GM19452 (cell line): ENCODE results near the gene SERPINH1.

Experiments
- ATAC-seq: cut with Tn5 transposase; IDR thresholded peaks from one replicate; pipeline ENCODE4 v1.9.1; 2021; ENCODE audit not compliant: unreplicated experiment

SERPINH1 gene

DNA sequence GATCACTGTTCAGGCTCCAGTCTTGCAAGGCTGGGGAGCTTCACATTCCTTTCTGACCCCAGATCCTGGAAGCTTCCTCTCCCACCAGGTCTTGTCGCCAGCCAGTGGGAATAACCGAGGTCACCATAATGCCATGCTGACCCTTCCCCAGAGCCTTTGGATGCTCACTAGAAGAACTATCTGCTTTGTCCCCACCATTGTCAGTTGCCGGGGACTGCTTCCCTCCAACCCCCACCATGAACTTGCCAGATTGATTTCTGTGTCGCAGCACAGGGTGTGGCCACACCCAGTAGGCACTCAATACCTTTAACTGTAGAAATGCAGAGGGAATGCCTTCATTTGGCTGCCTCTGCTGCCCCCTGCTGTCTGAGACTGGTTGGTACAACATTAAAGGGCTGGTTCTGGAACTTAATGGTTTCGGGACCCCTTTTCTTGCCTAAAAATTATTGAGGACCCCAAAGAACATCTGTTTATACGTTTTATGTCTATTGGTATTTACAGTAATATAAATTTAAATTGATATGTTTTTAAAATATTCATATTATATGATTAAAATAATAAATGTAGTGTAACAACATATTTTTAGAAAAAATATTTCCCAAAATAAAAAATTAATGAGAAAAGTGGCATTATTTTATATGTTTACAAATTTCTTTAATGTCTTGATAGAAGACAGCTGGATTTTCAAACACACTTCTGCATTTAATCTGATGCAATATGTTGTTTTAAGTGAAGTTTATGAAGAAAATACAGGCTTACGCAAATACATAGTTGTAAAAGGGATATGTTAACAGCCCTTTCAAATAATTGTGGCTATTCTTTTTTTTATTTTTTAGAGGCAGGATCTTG is 29.6 kb upstream of the SERPINH1 start:
- ATAC-seq: no peak

DNA sequence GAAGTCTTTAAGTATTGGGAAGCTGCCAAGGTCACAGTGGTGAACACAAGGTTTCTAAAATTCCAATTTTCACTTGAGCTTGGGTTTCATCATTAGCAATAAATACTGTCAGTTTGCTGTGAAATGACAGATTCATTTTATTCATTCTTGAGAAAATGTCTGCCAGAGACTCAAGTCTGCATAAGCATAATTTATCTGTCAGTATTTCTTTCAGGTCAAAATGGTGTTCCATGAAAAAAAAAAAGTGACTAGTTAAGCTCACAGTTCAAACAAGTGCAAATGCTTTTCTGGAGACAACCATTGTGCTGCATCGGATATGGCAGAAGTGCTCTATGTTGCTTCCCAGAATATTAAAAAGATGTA is 28.2 kb upstream of the SERPINH1 start:
- no peak for ATAC-seq

DNA sequence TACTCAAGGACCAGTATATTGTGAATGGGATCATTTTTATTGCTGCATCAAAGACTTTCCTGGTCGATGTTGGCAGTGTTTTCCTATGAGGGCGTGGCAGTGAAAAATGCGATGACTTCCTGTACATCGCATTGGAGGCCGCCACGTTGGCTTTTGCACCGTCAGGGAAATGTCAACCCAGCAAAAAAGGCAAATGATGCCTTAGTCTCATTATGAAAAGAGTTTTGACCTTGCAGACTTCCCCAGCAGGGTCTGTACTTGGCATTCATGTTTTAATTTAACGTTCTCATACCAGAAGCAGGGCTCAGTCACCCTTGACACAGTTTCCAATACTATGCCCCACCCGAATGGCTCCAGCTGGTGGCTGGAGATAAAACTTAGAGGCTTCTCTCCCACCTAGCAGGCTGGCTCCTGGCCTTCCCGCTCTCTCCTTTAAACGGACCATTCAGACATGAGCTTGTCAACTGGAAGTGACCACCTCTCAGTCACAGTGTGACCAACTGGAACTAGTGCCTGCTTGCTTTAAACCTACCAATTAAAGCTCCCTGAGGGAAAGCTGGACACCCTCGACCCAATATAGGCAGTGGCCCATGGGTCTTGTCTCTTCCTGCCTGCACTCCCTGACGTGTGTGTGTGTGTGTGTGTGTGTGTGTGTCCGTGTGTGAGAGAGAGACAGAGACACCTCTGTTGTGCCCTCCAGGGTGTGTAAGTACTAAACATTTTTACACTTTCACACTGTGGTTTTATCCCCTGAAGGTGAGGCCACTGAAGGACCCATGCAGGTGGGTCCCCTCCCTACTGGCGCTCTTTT is 27.6 kb upstream of the SERPINH1 start:
- no peak for ATAC-seq

DNA sequence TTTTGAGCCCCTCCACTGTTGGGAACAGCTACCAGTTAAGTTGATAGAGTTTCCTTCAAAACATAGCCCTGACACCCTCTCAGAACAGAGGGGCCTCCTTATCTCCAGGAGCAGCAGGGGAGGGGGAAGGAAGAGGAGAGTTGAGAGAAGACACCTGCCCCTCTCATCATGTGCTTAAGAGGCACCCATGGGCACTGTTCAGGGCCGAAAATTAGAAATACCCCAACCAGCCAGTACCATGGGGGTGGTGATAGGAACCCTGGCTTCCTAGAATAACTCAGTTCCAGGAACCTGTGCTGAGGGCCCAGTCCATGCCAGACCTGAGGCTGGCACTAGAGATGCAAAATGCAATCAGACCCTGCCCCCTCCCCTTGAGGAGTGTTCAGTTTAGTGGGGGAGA is 27.0 kb upstream of the SERPINH1 start:
- ATAC-seq: no peak

DNA sequence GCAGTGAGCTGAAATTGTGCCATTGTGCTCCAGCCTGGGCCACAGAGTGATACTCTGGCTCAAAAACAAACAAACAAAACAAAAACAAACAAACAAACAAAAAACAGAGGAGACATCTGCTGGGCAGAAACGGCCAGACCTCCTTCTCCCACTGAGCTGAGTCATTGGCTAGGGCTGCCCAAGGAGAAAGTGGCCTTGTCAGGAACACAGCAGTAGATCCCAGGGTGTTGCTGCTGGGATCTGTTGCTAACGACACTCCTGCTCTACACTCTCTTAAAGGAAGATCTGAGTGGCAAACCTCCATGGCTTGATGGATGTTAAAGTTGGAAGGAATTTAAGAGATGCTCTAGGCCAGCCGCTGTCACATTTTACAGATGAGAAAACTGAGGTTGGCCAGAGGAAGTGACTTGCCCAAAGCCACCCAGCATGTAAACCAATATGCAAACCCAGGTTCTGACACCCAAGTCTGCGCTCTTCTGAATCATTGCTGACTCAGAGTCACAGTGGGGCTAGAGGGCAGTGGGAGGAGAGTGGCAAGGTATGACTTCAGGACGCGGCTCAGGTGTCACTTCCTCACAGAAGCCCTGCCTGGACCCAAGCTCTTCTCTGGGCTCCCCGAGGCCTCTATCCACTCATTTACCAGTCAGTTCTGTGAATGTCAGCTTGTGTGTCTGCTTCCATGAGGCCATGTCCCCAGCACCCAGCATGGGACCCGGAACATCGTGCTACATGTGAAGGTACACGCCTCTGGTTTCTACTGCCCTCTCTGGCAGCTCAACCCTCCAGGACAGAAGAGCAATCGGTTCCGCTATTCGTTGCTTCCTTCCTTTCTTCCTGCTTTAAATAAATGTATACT is 25.0 kb upstream of the SERPINH1 start:
- peak; percentile 89 for ATAC-seq

DNA sequence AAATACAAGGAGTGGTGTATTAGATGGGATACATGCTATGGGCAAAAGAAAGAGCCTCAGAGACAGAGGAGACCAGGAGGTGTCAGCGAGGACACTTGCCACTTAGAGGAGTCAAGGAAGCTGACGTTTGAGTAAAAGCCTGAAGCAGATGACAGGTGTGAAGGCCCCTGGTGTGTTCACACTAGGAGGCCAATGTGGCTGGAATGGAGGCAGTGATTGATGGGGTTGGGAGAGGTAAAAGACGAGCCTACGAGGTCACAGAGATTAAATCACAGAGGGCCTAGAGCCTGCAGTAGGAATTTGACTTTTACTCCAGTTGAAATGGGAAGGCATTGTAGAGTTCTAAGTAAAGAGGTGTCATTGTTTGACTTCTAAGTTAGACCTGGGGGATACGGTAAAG is 24.3 kb upstream of the SERPINH1 start:
- ATAC-seq: no peak

DNA sequence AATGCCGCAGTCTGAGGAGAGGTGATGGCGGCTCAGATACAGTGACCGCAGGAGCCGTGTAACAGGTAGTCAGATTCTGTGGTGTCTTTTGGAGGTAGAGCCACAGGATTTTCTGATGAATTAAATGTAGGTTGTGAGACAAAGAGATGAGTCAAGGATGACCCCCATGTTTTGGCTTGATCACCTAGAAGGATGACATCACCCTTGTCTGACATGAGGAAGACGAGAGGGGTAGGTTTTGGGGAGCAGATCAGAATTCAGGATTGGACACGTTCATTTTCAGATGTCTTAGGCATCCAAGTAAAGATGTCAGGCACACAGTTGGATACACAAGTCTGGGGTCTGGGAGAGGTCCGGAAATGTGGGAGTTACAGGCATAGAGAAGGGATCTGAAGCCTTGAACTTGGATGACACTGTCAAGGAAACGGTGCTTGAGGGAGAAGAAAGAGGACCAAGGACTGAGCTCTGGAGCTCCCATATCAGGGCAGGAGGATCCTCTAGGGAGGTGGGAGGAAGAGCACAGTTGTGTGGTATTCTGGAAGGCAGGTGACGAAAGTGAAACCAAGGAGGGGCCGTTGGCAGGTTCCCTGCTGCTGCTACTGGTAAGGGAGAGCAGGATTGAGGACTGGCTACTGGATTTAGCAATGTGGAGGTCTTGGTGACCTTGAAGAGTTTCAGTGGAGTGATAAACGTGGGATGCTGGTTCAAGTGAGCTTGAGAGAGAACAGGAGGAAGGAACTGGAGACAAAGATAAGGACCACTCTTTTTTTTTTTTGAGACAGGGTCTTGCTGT is 23.7 kb upstream of the SERPINH1 start:
- no peak for ATAC-seq

DNA sequence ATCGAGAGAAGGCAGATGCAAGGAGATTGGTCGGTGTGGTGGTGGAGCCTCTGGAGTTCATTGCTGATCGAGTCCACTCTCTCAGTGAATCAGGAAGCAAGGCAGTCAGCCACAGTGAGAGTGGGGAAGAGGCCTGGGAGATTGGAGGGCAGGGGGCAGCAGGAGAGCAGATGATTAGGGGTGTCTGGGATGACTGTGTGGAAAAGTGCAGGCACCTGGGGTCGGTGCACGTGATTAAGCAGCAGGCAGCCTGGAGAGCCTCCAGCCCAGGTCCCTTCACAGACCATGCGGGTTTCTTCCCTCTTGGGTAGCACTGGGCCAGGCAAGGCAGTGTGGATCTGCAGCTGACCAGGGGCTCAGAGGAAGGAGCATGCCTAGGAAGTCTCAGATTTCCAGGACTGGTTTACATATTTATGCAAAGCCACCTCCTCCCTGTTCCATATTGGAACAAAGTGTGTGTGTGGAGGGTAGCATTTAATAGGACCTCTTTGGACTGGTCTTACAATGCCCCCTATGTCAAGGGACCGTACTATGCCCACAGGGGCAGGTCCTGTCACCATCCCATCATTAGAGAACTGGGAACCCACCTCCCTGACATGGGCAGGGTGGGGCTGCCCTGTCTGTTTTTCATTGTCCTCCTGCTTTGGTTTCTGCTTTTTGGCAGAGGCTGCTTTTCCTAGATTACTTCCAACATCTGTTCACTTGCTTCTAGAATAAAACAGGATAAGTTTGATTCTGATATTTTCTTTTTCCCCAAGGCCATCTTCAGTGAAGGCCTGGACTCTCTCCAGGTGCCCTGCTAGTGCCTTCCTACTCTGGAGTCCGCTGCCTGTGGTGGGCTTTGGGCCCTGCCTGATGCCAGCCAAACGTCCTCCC is 22.4 kb upstream of the SERPINH1 start:
- ATAC-seq: no peak

DNA sequence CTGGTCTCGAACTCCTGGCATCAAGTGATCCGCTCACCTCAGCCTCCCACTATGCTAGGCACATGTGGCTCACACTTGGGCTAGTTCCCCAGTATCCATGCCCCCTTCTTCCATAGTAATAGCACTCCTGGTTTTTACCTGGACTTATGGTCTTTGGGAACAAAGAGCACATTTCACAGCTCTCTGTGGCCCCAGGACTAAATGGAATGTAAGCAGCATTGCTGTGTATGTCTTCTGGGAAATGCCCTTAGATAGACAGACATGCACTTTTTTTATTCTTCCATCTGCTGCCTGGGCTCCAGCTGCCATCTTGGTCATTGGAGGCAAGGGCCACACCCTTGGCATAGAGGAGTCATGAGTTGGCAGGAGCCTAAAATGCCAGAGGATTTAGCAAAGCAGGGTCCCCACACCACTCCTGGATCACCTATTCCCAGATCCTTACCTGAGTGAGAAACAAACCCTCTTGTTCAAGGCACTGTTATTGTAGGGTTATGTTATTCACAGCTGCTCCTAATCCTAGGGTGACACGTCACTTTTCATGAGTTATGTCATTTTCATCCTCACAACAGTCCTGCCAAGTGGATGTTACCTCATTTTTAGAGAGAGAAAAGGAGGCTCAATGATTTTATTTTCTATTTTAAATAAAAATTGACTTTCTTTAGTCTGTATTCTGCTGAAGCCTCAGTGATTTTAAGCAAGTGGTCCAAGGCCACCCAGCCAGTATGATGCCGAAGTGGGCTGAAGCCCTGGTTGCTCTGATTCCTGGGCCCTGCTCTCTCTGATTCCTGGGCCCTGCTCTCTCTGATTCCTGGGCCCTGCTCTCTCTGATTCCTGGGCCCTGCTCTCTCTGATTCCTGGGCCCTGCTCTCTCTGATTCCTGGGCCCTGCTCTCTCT is 20.6 kb upstream of the SERPINH1 start:
- ATAC-seq: no peak

DNA sequence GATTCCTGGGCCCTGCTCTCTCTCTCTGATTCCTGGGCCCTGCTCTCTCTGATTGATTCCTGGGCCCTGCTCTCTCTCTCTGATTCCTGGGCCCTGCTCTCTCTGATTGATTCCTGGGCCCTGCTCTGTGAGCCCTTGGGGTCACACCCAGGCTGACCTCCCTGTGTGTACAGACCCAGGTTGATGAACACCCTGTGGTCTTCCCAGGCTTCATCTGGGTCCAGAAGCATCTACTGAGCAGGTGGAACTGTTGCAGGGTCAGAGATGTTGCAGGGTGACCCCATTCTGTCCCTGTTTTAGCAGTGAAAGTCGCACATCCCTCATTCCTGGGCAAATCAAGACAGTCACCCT is 20.0 kb upstream of the SERPINH1 start:
- no peak for ATAC-seq

DNA sequence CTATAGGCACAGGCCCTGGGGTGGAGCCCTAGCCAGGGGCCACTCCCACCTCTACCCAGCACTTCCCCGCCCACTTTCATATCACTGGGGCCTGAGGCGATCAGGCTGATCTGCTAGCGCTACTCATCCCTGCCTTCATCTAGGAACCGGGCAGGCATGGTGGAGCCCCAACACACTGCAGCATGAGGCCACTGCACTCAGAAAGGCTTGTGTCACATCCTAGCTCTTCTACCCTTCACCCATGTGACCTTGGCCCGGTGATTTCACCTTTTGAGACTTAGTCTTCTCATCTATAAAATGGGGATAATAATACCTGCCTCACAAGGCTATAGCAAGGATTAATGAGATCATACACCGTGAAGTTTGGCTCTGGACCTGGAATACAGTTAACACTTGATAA is 18.2 kb upstream of the SERPINH1 start:
- ATAC-seq: no peak

DNA sequence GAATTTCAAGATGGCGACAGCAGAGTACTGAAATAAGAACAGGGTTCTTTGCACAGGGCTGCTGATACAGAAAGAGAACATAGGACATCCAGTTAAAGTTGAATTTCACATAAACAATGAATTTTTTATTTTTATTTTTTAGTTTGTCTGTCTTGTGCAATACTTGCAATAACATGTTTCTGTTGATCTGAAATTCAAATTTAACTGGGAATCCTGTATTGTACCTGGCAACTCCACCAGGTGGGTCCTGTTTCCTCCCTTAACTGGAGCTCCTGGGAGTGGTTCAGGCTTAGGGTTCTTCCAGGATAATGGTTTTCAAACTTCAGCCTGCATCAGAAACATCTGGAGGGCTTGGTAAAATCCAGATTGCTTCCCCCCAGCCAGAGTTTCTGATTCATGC is 14.9 kb upstream of the SERPINH1 start:
- ATAC-seq: no peak

DNA sequence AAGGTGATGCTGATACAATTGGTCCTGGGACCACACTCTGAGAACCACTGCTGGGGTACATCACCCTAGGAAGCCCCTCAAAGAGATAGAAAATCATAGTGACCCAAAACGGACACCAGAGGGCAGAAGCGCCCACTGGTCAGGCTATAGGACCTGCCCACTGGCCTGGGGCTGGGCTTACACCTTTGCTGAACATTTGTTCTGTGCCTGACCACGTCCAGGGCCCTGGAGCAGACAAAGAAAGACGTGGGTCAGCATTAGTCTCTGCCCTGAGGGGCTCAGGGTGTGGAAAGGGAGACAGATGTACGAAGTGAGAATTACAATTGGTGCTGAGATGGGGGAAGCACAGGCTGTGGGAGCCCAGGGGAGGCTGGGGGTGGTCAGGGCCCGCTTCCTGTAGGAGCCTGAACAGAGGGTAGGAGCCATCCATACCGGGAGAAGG is 14.4 kb upstream of the SERPINH1 start:
- ATAC-seq: no peak

DNA sequence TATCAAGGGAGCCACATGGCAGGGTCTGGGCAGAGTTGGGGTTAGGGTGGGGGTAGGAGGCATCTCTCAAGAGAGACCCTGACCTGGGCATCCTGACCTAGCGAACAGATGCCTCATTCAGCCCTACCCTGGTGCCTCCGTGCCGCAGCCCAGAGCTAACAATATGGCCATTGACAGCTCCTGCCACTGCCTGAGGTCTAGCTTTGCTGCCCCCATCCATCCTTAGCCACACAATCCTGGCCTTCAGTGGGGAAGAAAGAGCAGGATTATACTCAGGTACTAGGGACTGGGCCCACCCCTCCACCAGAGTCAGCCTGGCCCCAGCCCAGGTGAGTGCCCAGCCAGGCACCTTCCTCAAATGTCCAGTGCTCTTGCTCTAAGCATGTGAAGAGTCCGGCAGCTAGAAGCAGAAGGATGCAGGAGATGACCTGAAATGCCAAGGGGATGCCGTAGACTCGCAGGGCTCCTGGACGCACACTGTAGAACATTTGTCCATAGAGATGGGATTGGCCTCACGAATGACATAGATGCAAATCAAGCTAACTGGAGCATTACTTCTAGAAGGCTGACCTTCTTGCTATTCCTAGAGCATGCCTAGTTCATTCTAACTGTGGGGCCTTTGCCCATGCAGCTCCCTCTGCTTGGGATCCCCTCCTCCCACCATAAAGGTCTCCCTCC is 13.3 kb upstream of the SERPINH1 start:
- ATAC-seq: no peak

DNA sequence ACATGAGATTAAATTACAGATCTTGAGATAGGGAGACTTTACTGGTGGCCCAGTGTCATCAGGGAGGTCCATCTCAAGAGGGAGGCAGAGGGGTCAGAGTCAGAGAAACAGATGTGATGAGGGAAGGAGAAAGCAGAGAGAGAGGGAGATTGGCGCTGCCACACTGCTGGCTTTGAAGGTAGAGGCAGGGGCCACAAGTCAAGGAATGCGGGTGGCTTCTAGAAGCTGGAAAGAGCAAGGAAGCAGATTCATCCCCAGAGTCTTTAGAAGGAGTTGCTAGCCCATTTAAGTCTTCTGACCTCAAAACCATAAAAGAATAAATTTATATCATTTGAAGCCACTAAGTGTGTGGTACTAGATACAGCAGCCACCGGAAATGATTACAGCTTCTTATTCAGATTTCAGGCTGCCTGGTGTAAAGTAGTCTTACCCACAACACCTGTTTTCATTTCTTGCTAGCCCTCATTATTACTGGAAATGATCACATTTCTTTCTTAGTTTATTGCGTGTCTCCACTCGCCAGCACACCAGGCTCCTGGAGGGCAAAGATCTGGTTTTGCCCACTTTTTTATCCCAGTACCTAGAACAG is 12.6 kb upstream of the SERPINH1 start:
- no peak for ATAC-seq

DNA sequence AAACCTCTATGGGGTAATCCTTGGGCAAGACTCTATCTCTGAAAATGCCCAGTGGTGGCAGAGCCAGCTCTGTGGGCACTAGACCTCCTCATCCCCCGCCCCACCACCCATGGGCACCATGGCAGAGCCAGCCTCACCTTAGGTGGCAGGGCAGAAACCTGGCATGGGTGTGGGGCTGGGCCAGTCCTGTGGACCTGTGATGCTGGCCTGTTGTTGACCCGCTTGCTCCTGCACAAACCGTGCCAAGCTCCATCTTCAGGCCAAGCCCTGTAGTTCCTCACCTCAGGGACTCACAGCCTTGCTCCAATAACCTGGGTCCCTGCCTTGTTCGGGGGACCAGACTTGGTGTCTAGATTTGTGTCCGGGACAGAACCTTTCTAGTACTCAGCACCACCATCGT is 8.9 kb upstream of the SERPINH1 start:
- ATAC-seq: no peak

DNA sequence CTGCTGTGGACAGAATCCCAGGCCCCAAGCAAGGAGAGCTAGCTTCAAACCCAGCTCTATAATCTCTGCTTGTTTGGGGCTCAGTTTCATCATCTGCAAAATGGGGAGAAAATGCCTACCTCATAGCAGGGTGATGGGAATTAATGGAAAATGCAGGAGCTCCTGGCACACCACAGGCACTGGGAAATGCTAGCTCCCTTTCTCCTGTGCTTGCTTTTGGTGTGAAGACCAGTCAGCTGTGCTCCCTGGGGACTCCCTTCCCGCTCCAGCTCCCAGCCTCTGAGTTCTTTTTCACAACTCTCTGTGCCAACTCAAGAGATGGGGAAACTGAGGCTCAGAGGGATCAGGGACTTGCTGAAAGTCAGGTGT is 8.2 kb upstream of the SERPINH1 start:
- no peak for ATAC-seq
